Ecto neural progenitor cell (in vitro differentiated cells): ENCODE data around the gene FAM131C.
A peak's percentile ranks its signal among the peaks of the same experiment; 100 is the strongest.
"Not testable (repeated sequence)": the region's sequence is repeated elsewhere in the genome, so short reads cannot be mapped to it uniquely, and the experiment has no call there.

ENCODE experiments used
- DNase-seq: peaks from one replicate; pipeline ENCODE4 v3.0.0-alpha.2; 2018; ENCODE audit warnings: low spot score

FAM131C gene, protein sequence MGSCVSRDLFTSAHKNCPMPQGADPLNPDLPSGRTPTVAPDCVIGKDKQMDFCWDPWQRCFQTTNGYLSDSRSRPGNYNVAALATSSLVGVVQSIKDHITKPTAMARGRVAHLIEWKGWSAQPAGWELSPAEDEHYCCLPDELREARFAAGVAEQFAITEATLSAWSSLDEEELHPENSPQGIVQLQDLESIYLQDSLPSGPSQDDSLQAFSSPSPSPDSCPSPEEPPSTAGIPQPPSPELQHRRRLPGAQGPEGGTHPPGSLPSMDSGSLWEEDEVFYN

GRCh38 chr1:16073490-16074119, at the start of gene FAM131C:
FAM131C (minus strand) TSS chr1:16073651; CDS start chr1:16073442, 209 bp downstream.
- DNase-seq, result peak; percentile 68

- DNase-seq, result no peak
Observed at GRCh38 chr1:16122916-16123315, 49.5 kb upstream of the FAM131C start.

- no peak for DNase-seq
Observed at GRCh38 chr1:16122350-16122881, 49.0 kb upstream of the FAM131C start.

DNA sequence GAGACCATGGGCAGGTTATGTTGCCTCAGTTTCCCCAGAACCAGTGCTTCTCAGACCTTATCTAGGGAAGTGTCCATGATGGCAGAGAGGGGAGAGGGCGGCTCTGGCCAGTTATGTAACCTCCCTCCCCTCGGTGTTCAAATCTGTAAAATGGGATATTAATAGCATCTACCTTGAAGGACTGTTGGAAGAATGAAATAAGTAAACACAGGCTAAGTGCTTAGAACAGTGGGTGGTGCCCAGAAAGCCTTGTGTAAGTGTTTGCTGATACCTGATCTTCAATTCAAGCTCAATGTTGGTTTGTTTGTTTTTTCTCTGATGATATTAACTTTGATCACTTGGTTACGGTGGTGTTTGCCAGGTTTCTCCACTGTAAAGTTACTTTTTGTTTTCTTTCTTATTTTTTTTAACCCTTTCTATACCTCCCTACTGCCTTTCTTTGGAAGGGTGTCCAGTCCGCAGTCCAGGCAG, 47.5 kb upstream of the FAM131C start:
- DNase-seq, result no peak

GRCh38 chr1:16120407-16120806, 47.0 kb upstream of the FAM131C start:
- DNase-seq, result no peak

DNA sequence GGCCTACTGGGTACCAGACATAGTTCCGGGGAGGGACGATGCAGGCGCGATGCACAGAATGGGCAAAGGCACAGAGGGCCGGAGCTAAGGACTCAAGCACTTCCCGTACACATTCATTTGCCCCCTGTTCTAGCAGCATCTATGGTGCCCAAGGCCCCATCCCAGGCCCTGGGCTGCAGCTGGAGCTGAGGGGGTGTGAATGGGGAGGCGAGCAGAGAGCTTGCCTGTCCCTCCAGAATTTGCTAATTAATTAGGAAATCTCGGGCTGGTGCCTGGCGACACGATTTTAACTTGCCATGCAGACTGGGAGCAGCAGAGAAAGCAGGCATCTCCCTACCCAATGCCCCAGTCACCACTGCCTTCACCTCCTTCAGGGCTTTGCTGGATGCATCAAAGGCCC, 46.5 kb upstream of the FAM131C start:
- no peak for DNase-seq

GRCh38 chr1:16119504-16119903, 46.1 kb upstream of the FAM131C start:
- DNase-seq, result no peak

- no peak for DNase-seq
Observed at GRCh38 chr1:16118706-16119105, 45.3 kb upstream of the FAM131C start.

DNA sequence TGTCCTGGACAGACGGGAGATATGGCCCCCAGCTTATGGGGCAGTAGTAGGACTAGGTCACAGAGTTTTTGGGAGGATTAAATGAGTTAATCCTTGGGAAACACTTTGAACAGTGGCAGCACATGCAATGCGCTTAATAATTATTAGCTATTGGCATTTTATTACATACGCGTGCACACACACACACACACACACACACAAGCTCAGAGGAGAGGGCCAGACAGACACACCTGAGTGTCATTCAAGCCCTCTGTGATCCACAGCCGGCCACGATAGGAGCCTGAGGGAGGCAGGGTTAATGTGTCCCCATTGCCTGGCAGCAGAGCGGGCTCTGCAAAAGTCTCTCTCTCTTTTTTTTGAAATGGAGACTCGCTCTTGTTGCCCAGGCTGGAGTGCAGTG, 44.5 kb upstream of the FAM131C start:
- no peak for DNase-seq

- DNase-seq, result no peak
Observed at GRCh38 chr1:16117369-16117768, 43.9 kb upstream of the FAM131C start.

- no peak for DNase-seq
Observed at GRCh38 chr1:16116625-16117024, 43.2 kb upstream of the FAM131C start.

- DNase-seq, result peak; percentile 95
Observed at GRCh38 chr1:16116002-16116401, 42.6 kb upstream of the FAM131C start.

- DNase-seq, result no peak
Observed at GRCh38 chr1:16115468-16115983, 42.1 kb upstream of the FAM131C start.

- no peak for DNase-seq
Observed at GRCh38 chr1:16114527-16115467, 41.3 kb upstream of the FAM131C start.

DNA sequence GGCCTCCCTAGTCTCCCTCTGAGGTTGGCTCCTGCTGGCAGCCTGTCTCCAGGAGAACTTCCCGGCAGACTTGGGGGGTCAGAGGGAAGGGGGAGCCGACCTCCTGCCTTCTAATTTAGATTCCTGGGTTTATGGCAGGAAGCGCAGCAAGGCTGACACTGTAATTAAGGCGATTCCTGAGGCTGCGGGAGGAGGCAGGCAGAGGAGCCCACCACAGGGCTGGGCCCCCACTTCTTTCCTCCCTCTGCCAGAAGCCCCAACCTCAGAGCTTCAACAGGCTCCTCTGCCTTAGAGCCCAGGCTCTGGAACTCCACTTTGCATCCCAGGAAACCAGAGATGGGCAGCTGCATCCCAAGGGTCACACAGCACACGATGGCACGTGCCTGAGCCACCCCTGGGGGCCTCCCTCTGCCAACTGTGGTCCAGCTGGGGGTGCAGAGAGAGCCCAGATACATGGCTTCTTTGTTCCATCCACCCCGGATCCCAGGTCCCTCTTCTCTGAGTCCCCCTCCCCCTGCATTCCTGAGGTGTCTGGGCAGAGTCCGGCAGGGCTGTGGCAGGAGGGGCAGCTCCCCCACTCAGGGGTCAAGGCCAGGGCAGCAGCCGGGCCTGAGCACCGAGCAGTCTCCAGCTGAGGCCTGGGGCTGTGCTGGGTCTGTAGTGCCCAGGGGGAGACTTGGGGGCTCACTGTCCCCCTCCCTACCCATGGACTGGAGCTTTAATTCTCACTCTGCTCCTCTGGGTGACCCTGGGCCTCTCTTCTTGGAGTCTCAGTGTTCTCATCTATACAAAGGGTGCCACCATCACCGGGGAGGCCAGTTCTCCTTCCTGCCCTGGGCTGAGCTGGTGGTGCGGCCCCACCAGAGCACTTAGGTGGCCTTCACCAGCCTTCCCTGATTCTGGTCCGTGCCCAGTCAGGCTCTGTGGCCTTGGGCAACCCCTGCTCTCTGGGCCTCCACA, 39.4 kb upstream of the FAM131C start:
- DNase-seq, result no peak

DNA sequence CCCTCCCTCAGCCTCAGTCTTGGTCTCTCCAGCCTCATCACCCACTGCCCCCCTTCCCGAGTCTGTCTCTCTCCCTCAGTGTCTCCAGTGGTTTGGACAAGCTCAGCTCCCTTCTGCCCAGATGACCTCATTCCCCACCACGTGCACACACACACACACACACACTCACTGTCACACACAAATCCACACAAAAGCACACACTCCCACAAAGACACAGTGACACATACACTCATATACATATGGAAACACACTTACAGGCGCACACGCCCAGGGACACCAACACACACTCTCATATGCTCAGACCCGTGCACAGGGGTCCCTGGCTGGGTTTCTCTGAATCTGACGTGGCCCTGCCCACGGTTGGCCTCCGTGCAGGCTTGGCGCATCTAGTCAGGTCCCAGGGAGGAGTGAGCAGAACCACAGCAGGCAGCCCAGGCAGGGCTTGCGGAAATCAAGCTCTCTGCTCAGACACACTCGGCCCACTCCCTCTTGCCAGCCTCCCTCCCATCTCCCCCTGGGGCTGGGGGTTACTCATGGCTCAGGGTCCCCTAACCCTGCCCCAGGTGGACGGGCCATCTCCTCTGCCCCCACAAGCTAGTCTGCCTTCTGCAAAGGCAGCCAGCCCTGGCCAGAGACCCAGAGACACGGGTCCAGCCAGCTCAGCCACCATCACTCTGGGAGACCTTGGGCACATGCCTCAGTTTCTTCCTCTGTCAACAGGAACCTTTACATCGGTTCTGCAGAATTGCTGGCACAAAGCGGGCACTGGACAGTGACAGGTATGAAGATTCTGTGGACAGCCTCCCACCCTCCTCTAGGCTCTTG, 38.5 kb upstream of the FAM131C start:
- DNase-seq, result no peak

DNA sequence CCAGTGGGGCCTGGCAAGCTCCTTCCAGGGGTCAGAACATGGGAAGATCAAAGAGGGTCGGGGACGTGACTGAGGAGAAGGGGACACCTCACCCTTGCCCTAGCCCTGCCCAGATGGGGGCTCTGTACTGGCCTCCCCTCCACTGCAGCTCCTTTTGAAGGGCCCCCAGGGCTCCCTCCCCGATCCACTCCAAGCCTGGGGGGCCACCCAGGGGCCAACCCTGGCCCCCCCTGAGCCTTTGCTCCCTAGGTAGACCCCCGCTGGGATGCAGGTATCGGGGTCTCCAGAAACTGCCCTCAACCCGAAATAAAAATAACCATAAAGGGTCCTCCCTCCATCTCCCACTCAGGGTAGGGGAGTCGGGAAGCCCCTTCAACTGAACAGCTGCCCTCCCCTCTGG, 37.4 kb upstream of the FAM131C start:
- DNase-seq, result no peak

DNA sequence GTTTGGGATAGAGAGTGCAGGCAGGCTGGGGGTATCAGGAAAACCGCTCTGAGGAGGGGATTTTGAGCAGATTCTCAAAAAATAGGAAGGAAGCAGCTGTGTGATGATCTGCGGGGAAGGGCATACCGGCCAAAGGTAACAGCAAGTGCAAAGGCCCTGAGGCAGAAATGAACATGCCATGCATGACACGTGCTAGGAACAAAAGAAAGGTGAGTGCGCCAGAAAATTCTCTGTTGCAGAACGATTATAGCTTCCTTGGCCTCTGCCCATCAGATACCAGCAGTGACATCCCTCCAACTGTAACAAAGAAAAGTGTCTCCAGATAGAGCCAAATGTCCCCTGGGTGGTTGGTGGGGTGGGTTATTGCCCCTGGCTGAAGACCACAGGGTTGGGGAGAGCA, 37.0 kb upstream of the FAM131C start:
- DNase-seq, result no peak

DNA sequence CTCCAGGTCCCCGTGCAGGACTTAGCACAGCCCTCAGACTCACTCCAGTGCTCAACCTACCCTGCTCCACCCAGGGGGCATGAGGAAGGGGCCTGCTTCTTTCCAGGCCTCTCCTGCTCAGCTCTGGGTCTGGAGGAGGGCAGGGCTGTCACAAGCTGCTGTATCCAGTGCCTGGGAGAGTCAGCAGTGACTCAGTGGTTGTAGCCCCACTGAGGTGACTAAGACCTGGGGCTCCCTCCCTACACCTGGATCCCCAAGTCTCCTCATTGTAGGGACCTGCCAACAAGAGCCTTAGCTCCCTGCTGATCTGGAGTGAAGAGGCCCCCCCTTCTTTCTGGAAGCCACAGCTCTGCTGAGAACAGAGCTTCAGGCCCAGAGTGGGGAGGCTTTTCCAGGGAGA, 36.1 kb upstream of the FAM131C start:
- DNase-seq, result no peak

DNA sequence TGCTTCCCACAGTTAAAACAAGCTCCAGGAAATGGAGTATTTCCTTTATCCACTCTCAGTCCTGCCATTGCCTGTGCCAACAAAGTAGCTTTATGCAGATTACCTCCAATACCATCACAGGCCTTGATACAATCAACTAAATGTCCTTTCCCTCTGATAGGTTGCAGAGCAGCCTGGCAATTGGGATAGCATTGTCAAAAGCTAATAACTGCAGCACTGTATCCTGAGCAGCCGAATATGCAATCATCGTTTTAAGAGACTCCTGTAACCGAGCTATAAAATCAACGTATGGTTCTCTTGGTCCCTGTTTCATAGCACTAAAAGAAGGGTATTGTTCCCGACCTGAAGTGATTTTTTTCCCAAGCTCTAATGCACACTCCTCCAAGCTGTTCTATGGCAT, 33.6 kb upstream of the FAM131C start:
- DNase-seq, result not testable (repeated sequence)
